DOHH2 (cell line): Measurements from ENCODE around the gene ETNK2.

Experiments
- H3F3A ChIP-seq: fragments of 200-600 bp; sonication (generic), shearing (Covaris generic); 2 replicates; pipeline ENCODE4 v1.6.0; 2016; ENCODE audit warnings: antibody characterized with exemption, mild to moderate bottlenecking; ENCODE audit not compliant: control insufficient read depth, insufficient read depth
- H3K27ac ChIP-seq: fragments of 200-600 bp; sonication (generic); 2 replicates; pipeline ENCODE4 v1.5.1; 2014; ENCODE audit warnings: low read depth, mild to moderate bottlenecking, low read length, moderate library complexity
- H3K27me3 ChIP-seq: fragments of 200-600 bp; sonication (generic); 2 replicates; pipeline ENCODE4 v1.6.1; 2014; ENCODE audit warnings: mild to moderate bottlenecking, low read length, mixed read lengths; ENCODE audit not compliant: control insufficient read depth
- H3K36me3 ChIP-seq: fragments of 200-600 bp; sonication (generic); 2 replicates; pipeline ENCODE4 v1.6.1; 2014; ENCODE audit warnings: mild to moderate bottlenecking, low read length, moderate library complexity, mixed read lengths; ENCODE audit not compliant: control insufficient read depth
- H3K4me1 ChIP-seq: fragments of 200-600 bp; sonication (generic); 2 replicates; pipeline ENCODE4 v1.6.1; 2014; ENCODE audit warnings: mild to moderate bottlenecking, low read length, mixed read lengths; ENCODE audit not compliant: control insufficient read depth
- H3K4me2 ChIP-seq: fragments of 200-600 bp; sonication (generic); 2 replicates; pipeline ENCODE4 v1.6.0; 2014; ENCODE audit warnings: mild to moderate bottlenecking, low read length, moderate library complexity
- H3K4me3 ChIP-seq: fragments of 200-600 bp; sonication (generic); 2 replicates; pipeline ENCODE4 v1.5.1; 2014; ENCODE audit warnings: mild to moderate bottlenecking, low read length, mixed read lengths
- H3K79me2 ChIP-seq: fragments of 200-600 bp; sonication (generic); 2 replicates; pipeline ENCODE4 v1.6.1; 2014; ENCODE audit warnings: mild to moderate bottlenecking, low read length, mixed read lengths; ENCODE audit not compliant: control insufficient read depth
- H3K9me2 ChIP-seq: fragments of 200-600 bp; sonication (generic); replicated peaks from 2 replicates; pipeline ENCODE4 v1.6.1; 2014; ENCODE audit warnings: mild to moderate bottlenecking, low read length, mixed read lengths; ENCODE audit not compliant: control insufficient read depth
- H3K9me3 ChIP-seq: fragments of 200-600 bp; sonication (generic); 2 replicates; pipeline ENCODE4 v1.6.1; 2014; ENCODE audit warnings: antibody characterized with exemption, low read length, mixed read lengths; ENCODE audit not compliant: control insufficient read depth, insufficient read depth
- H4K20me1 ChIP-seq: fragments of 200-600 bp; sonication (generic); 2 replicates; pipeline ENCODE4 v1.6.0; 2014; ENCODE audit warnings: low read depth, mild to moderate bottlenecking, antibody characterized with exemption, low read length, moderate library complexity; ENCODE audit not compliant: control insufficient read depth, insufficient read depth
- CTCF ChIP-seq: fragments of 200-600 bp; sonication (generic); IDR thresholded peaks from one replicate; pipeline ENCODE4 v1.5.1; 2014; ENCODE audit warnings: antibody characterized with exemption, mild to moderate bottlenecking, low read depth, low read length; ENCODE audit not compliant: poor library complexity, severe bottlenecking
- EZH2phosphoT487 ChIP-seq: fragments of 200-600 bp; sonication (generic); IDR thresholded peaks from 2 replicates; pipeline ENCODE4 v1.6.1; 2017; ENCODE audit warnings: borderline replicate concordance, mild to moderate bottlenecking, antibody characterized with exemption, low read length, moderate library complexity, mixed read lengths

ETNK2 gene

GRCh38 chr1:204151552-204152309 lies at the start of gene ETNK2:
TSS of gene ETNK2 (minus strand) at chr1:204152044. CDS start at chr1:204151852, 192 bp downstream.
- H3K4me1 ChIP-seq, result no peaks in the 10 kb centered on the region
- H4K20me1 ChIP-seq, result no peaks in the 10 kb centered on the region
- no peaks in the 10 kb centered on the region for H3K9me2 ChIP-seq
- no peaks in the 10 kb centered on the region for H3K79me2 ChIP-seq
- H3K27me3 ChIP-seq, result no peaks in the 10 kb centered on the region
- H3K9me3 ChIP-seq, result no peaks in the 10 kb centered on the region
- H3K4me2 ChIP-seq, result no peak within 1 kb of the TSS
- no peak within 1 kb of the TSS for H3K27ac ChIP-seq
- H3K4me3 ChIP-seq, result no peak within 1 kb of the TSS
- H3K36me3 ChIP-seq, result no peaks in the 10 kb centered on the region
- H3F3A ChIP-seq, result no peaks in the 10 kb centered on the region
- TF ChIP-seq CTCF (no peak), EZH2phosphoT487 (no peak)

- Histone ChIP-seq H4K20me1 (no peaks in the 10 kb centered on the region), H3K27me3 (peaks cover 12% of the 10 kb centered on the region; the same call in 1 of the 2 replicates), H3K27ac (no peak overlapping the region), H3K4me3 (no peak overlapping the region), H3K4me1 (no peaks in the 10 kb centered on the region), H3K4me2 (no peak overlapping the region), H3K79me2 (no peaks in the 10 kb centered on the region), H3F3A (no peaks in the 10 kb centered on the region), H3K9me2 (no peaks in the 10 kb centered on the region), H3K36me3 (no peaks in the 10 kb centered on the region), H3K9me3 (no peaks in the 10 kb centered on the region)
- TF ChIP-seq EZH2phosphoT487, result no peak
- TF ChIP-seq CTCF, result no peak
Observed at GRCh38 chr1:204201348-204202040, 49.6 kb upstream of the ETNK2 start.

DNA sequence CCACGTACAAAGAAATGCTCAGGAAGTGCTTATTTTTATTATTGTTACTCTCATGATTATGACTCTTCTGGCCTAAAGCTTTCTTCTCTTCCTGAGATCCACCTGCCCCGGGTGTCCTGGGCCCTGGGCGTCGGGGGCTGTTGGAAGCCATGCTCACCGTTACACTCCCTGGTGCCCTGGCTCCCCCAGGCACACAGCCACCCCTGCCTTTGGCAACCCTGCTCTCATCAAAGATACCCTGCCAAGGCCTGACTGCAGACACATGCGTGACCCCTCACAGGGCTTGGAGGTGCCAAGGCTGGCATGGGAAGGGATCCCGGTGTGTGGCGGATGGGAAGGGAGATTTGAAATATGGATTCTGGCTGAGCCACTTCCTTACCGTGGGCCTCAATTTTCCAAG lies 47.7 kb upstream of the ETNK2 start:
- H3K27ac ChIP-seq, result no peak overlapping the region
- H3K4me2 ChIP-seq, result no peak overlapping the region

More for the DNA sequence above, 47.7 kb upstream of the ETNK2 start:
- H3K79me2 ChIP-seq, result no peaks in the 10 kb centered on the region
- H4K20me1 ChIP-seq, result no peaks in the 10 kb centered on the region
- no peaks in the 10 kb centered on the region for H3F3A ChIP-seq
- TF ChIP-seq EZH2phosphoT487 (no peak), CTCF (no peak)
- H3K9me3 ChIP-seq, result peaks cover 2% of the 10 kb centered on the region
- no peak overlapping the region for H3K4me3 ChIP-seq
- H3K4me1 ChIP-seq, result no peaks in the 10 kb centered on the region
- H3K36me3 ChIP-seq, result no peaks in the 10 kb centered on the region
- H3K27me3 ChIP-seq, result peaks cover 4% of the 10 kb centered on the region; the same call in 1 of the 2 replicates
- no peaks in the 10 kb centered on the region for H3K9me2 ChIP-seq
